Mucosa of stomach (tissue), 1 donor: ENCODE results near the gene PACS1.
"Not testable (repeated sequence)": the region's sequence is repeated elsewhere in the genome, so short reads cannot be mapped to it uniquely, and the experiment has no call there.

Source experiments
- H3K27me3 ChIP-seq: one replicate; pipeline ENCODE4 v1.7.0; 2013; ENCODE audit warnings: mild to moderate bottlenecking, low read length; ENCODE audit not compliant: control insufficient read depth, insufficient read depth
- H3K36me3 ChIP-seq: one replicate; pipeline ENCODE4 v1.7.0; 2013; ENCODE audit warnings: low read length; ENCODE audit not compliant: control insufficient read depth, insufficient read depth
- H3K4me1 ChIP-seq: one replicate; pipeline ENCODE4 v1.7.0; 2013; ENCODE audit warnings: mild to moderate bottlenecking, low read length; ENCODE audit not compliant: control insufficient read depth, insufficient read depth
- H3K4me3 ChIP-seq: one replicate; pipeline ENCODE4 v1.7.0; 2013; ENCODE audit warnings: low read length
- H3K9ac ChIP-seq: one replicate; pipeline ENCODE4 v1.7.0; 2013; ENCODE audit warnings: mild to moderate bottlenecking, low read length, moderate library complexity
- H3K9me3 ChIP-seq: one replicate; pipeline ENCODE4 v1.7.0; 2013; ENCODE audit warnings: mild to moderate bottlenecking, low read length, moderate library complexity; ENCODE audit not compliant: control insufficient read depth
- donor health status: Pancreatic carcinoma.

PACS1 gene

DNA sequence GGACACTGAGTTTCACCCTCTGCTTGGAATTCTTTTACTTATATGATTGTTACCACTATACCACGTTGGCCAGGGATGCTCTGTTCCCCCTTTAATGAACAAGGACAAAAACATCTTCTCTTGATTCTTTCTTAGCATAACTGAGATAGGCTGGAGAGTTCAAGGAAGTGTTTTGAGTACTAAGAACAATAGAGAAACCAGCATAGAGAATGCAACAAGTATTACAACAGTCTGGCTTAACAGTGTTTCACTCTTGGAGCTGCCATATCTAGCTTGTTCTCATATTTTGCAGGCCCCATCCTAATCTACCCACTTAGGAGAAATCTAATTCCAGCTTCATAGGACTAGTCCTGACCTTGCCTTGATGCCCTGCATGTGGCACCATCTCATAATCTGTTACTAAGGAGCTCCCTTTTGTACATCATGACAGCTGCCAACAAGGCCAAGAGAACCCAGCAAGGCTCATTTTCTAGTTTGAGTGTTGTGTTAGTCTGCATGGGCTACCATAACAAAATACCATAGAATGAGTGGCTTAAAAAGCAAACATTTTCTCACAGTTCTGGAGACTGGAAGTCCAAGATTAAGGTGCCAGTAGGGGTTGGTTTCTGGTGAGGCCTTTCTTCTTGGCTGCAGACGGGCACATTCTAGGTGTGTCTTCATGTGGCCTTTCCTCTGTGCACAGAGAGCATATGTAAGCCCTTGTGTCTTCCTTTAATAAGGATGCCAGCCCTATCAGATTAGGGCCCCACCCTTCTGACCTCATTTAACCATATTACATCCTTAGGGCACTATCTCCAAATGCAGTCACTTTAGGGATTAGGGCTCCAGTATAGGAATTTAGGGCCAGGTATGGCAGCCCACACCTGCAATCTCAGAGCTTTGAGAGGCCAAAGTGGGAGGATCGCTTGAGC is 37.8 kb downstream of the PACS1 start:
- no peak overlapping the region for H3K9ac ChIP-seq
- H3K27me3 ChIP-seq = no peaks in the 10 kb centered on the region
- no peaks in the 10 kb centered on the region for H3K9me3 ChIP-seq
- no peaks in the 10 kb centered on the region for H3K36me3 ChIP-seq
- peaks cover 16% of the 10 kb centered on the region for H3K4me1 ChIP-seq
- no peak overlapping the region for H3K4me3 ChIP-seq

DNA sequence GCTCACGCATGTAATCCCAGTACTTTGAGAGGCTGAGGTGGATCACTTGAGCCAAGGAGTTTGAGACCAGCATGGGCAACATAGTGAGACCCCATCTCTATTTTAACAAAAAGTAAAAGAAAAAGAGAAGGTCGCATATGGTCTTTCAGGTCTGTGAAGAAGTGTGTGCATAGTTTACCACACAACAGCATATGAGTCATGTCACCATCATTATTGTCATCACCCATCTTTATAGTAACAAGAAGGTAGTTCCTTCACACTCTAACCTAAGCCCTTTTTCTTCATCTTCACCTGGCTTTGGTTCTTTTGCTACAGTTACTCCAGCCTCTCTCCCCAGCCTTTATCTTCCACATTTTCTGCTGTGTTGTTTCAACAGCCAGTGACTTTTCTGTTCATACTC is 39.2 kb downstream of the PACS1 start:
- H3K4me1 ChIP-seq = peaks cover 27% of the 10 kb centered on the region
- no peaks in the 10 kb centered on the region for H3K27me3 ChIP-seq
- H3K36me3 ChIP-seq = no peaks in the 10 kb centered on the region
- H3K4me3 ChIP-seq = no peak overlapping the region
- H3K9me3 ChIP-seq = no peaks in the 10 kb centered on the region
- H3K9ac ChIP-seq = no peak overlapping the region

DNA sequence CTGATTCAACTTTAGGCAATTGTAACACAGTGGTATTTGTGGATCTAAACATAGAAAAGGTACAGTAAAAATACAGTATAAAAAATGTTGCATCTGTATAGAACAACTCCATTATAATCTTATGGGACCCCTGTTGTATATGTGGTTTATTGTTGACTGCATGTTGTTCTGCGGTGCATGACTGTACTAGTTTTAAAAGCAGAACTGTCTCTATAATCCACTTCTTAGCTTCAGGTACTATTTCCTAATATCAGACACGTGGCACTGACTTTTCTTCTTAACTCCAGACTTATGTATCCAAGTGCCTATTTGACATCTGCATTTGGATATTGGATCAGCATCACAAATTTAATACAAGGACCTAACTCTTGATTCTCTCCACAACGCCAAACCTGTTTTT is 41.1 kb downstream of the PACS1 start:
- H3K4me1 ChIP-seq = peaks cover 42% of the 10 kb centered on the region
- H3K4me3 ChIP-seq = no peak overlapping the region
- H3K27me3 ChIP-seq = no peaks in the 10 kb centered on the region

DNA sequence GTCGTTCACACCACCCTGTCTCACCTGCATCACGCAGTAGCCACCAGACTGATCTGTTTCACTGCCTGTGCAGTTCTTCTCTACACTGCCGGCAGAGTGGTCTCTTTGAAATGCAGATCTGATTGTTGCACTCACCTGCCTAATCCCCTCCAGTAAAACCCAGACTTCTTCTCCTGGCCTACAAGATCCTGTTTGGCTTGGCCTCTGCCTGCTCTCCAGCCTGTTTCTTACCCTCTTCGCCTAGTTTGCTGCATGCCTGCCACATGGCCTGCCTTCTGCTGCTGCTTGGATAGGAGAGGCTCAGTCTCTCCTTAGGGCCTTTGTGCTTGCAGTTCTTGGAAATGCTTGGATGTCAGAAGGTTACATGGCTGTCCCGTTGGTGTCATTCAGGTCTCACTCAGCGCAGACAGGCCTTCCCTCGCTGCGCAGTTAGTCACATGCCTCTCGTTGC is 42.0 kb downstream of the PACS1 start:
- Histone ChIP-seq H3K9ac (no peak overlapping the region), H3K9me3 (no peaks in the 10 kb centered on the region), H3K27me3 (no peaks in the 10 kb centered on the region), H3K4me3 (no peak overlapping the region), H3K4me1 (peaks cover 47% of the 10 kb centered on the region), H3K36me3 (no peaks in the 10 kb centered on the region)

More for the DNA sequence above, 41.1 kb downstream of the PACS1 start:
- no peaks in the 10 kb centered on the region for H3K9me3 ChIP-seq
- no peaks in the 10 kb centered on the region for H3K36me3 ChIP-seq
- H3K9ac ChIP-seq = no peak overlapping the region

DNA sequence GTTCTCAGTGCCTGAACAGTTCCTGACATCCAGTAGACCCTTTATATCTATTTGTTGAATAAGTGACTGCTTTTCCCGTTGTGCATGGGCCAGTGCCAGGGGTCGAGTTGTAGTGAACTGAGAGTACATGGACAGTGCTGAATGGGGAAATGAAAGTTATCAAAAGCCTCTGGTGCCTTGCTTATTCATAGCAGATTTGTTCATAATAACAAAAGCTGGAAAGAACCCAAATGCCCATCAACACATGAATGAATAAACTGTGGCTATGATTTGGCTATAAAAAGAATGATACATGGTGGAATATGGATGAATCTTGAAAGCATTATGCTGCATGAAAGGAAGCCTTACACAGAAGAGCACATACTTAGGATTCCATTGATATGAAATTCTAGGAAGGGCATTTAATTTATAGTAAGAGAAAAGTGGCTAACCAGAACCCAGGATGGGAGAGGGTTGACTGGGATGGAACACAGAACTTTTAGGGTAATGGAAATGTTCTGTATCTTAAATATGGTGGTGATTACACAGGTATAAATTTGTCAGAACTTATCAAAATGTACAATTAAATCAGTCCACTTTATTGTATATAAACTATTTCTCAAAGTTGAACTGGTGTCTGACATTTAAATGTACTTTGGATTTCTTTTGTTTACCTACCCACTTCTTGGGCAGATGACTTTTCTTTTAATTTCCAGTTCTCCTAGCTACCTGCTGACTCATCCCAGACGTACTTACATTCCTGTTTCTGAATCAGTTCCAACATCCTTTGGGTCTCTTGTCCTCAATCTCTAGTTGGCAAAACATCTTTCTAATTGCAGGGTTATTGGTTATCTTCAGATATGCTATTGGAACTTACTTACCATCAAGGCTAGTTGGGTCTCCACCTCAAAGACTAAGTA is 42.8 kb downstream of the PACS1 start:
- Histone ChIP-seq H3K4me1 (peaks cover 43% of the 10 kb centered on the region), H3K4me3 (no peak overlapping the region), H3K27me3 (no peaks in the 10 kb centered on the region)

DNA sequence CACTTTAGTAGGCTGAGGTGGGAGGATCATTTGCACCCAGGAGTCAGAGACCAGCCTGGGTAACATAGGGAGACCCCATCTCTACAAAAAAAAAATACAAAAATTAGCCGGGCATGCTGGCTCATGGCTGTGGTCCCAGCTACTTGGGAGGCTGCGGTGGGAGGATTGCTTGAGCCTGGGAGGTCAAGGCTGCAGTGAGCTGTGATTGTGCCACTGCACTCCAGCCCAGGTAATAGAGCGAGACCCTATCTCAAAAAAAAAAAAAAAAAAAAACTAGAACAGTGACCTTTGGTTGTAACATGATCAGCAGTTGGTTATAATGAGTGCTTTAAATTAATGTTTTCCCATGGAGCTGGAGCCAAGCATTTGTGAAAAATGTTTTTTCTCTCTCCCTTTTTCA is 44.9 kb downstream of the PACS1 start:
- H3K9me3 ChIP-seq, H3K36me3 ChIP-seq, H3K27me3 ChIP-seq, H3K9ac ChIP-seq, H3K4me3 ChIP-seq: not testable (repeated sequence)
- H3K4me1 ChIP-seq = peaks cover 50% of the 10 kb centered on the region

More for the DNA sequence above, 42.8 kb downstream of the PACS1 start:
- H3K36me3 ChIP-seq = no peaks in the 10 kb centered on the region
- no peaks in the 10 kb centered on the region for H3K9me3 ChIP-seq
- no peak overlapping the region for H3K9ac ChIP-seq

DNA sequence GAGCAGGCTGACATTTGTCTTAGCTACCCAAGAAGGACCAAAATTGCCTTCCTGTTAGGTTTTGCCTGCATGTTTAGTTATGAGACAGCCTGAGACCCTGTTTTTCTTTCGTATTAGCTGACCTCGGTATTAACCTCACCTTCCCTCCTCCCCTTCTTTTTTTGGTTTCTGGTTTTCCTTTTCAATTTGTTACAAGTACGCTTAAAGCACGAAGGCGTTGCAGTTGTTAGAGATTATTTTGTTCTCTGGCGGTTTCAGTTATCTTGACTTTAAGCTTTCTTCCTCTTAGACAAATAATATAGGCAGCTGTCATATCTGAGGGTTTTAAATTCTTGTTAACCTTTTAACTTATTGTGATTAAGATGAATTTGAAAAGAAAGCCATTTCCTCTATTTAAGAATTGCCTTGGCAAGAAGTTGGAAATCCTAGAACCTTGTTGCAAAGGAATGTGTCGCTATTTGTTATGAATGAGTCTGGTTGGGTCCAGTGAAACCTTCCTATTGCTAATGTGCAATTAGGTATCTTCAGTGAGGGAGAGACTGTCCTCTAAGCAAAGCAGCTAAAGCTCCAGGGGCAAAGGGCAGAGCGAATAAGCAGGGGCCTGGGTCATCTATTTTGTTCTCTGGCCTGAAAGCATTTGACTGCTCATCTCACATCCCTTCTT is 45.7 kb downstream of the PACS1 start:
- Histone ChIP-seq H3K4me3 (no peak overlapping the region), H3K36me3 (no peaks in the 10 kb centered on the region), H3K9ac (no peak overlapping the region)

DNA sequence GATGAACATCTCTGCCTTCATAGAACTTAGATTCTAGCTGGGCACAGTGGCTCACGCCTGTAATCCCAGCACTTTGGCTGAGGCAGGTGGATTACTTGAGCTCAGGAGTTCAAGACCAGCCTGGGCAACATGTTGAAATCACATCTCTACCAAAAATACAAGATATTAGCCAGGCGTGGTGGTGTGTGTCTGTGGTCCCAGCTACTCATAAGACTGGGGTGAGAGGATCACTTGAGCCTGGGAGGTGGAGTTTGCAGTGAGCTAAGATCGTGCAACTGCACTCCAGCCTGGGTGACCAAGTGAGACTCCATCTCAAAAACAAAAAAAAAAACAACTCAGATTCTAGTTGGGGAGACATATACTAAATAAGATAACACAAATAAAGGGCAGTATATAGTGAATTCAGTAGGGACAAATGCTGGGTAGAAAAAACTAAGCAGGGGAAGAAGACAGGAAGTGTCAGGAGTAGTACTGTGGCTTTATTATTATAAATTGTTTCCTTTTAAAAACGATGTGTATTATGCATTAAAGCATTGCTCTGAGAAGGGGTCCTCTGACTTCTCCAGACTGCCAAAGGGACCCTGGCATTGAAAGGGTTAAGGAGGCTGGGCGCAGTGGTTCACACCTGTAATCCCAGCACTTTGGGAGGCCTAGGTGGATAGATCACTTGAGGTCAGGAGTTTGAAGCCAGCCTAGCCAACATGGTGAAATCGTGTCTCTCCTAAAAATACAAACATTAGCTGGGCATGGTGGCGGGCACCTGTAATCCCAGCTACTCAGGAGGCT is 46.7 kb downstream of the PACS1 start:
- H3K36me3 ChIP-seq = no peaks in the 10 kb centered on the region
- no peaks in the 10 kb centered on the region for H3K27me3 ChIP-seq
- H3K9me3 ChIP-seq = no peaks in the 10 kb centered on the region
- H3K9ac ChIP-seq = no peak overlapping the region
- peaks cover 50% of the 10 kb centered on the region for H3K4me1 ChIP-seq
- no peak overlapping the region for H3K4me3 ChIP-seq

More for the DNA sequence above, 45.7 kb downstream of the PACS1 start:
- Histone ChIP-seq H3K9me3 (no peaks in the 10 kb centered on the region), H3K27me3 (no peaks in the 10 kb centered on the region), H3K4me1 (peaks cover 50% of the 10 kb centered on the region)

DNA sequence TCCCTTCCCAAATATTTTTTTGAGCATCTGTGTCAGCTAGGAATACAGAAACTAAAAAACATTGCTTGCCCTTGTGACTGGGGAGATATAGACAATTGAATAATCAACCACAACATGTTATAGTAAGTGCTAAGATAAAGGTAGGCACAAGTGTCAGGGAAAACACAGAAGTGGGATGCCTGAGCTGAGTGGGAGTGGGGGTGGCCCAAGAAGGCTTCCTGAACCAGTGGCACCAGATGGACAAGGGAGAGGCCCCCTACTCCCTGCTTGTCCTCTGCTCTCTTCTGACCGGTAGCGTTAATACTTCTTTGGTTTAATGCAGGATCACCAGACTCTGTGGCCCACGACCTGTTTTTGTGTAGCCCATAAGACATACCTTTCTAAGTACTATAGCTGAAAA is 48.8 kb downstream of the PACS1 start:
- H3K4me1 ChIP-seq = peaks cover 34% of the 10 kb centered on the region

DNA sequence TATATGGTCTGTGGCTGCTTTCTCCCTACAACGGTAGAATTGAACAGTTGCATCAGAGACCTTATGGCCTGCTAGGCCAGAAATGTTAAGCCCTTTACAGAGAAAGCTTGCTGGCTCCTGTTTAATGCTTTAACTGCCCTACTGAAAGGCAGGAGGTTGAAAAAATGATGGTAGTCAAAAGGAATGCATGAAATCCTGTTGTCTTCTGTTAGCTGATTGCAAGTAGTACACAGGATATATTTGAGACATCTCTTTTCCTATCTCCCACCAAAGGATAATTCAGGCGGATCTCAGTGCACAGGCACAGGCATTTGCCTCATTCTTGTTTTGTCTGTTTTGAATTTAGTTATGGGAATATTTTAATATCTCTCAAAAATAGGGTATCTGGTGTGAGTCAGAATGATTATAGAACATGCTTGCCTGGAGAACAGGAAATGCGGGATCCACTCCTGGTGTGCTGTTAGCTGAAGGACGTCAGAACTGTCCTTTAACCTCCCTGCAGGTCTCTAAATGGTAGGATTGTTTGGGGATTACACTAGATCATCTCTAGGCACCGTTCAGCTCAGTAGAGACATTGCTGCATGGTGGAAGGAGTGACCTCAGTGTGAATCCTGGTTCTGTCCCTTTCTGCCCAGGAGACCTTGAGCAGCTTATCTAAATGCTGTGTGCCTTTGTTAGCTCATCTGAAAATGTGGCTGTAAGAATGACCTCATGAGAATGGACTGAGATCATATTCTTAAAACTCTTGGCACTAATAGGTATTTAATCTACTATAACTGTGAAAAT is 49.5 kb downstream of the PACS1 start:
- Histone ChIP-seq H3K9me3 (no peaks in the 10 kb centered on the region), H3K9ac (no peak overlapping the region), H3K4me1 (peaks cover 39% of the 10 kb centered on the region), H3K27me3 (no peaks in the 10 kb centered on the region), H3K4me3 (no peak overlapping the region), H3K36me3 (no peaks in the 10 kb centered on the region)

More for the DNA sequence above, 48.8 kb downstream of the PACS1 start:
- Histone ChIP-seq H3K36me3 (no peaks in the 10 kb centered on the region), H3K4me3 (no peak overlapping the region), H3K9ac (no peak overlapping the region), H3K27me3 (no peaks in the 10 kb centered on the region), H3K9me3 (no peaks in the 10 kb centered on the region)
